H1 (cell line): ENCODE data around the gene ATP2C1. TPM values are rescaled to one million over a fixed set of nuclear protein-coding genes. Genes with fewer than 3 reads are reported as not detected.

Experiments
- BACH1 ChIP-seq: IDR thresholded peaks from 2 replicates; pipeline ENCODE4 v1.6.1; 2012; ENCODE audit warnings: low read length, improper control_type of control experiment
- RFX5 ChIP-seq: IDR thresholded peaks from 2 replicates; pipeline ENCODE4 v1.6.1; 2011; ENCODE audit warnings: low read depth, low read length, improper control_type of control experiment, borderline replicate concordance
- SP4 ChIP-seq: IDR thresholded peaks from 2 replicates; pipeline ENCODE4 v1.6.1; 2012; ENCODE audit warnings: low read length, inconsistent platforms
- SUZ12 ChIP-seq: fragments of 200-600 bp; sonication (generic); IDR thresholded peaks from 2 replicates; pipeline ENCODE4 v1.6.1; 2012; ENCODE audit warnings: mild to moderate bottlenecking, inconsistent platforms, low read length, moderate library complexity, mixed read lengths
- ZNF274 ChIP-seq: IDR thresholded peaks from 2 replicates; pipeline ENCODE4 v1.7.0; 2012; ENCODE audit warnings: low read length, borderline replicate concordance; ENCODE audit errors: extremely low read depth
- polyA plus RNA-seq, 7 experiments: library from polyadenylated mRNA; depleted of rRNA in 3 of 7; stranded (reverse) in 5 of 7; unstranded in 2 of 7; fragments of >200 nt in 5 of 7; fragments of 200-250 nt in 2 of 7; gene quantifications; 1 replicate in 5 of 7; 2 replicates in 1 of 7; 4 replicates in 1 of 7; pipeline versions ENCODE4 v1.2.1 to v1.2.3, GENCODE V29; 2011 to 2013; ENCODE audit warnings: missing spikeins in 2 of 7, mixed read lengths in 2 of 7
- total RNA-seq: library from RNA; stranded (reverse); fragmentation: NEBNext Ultra II Directional; extraction: Animal tissue kit (Norgen Biotek cat#: 25700); gene quantifications from 2 replicates; pipeline ENCODE4 v1.2.1, GENCODE V29; 2021
- TF ChIP-seq, protein P1 (sequence below): fragments of 300-600 bp; sonication (generic); IDR thresholded peaks from 2 replicates; pipeline ENCODE4 v1.7.1; 2012; ENCODE audit warnings: low read length, moderate library complexity, mild to moderate bottlenecking, inconsistent platforms; ENCODE audit not compliant: insufficient replicate concordance

ATP2C1 gene
- total and polyA plus RNA-seq, 2 of the 8 experiments (the other 6 are each of a cell fraction or from before 2014, with no cell fraction given): 50.7 to 68.5 TPM

DNA sequence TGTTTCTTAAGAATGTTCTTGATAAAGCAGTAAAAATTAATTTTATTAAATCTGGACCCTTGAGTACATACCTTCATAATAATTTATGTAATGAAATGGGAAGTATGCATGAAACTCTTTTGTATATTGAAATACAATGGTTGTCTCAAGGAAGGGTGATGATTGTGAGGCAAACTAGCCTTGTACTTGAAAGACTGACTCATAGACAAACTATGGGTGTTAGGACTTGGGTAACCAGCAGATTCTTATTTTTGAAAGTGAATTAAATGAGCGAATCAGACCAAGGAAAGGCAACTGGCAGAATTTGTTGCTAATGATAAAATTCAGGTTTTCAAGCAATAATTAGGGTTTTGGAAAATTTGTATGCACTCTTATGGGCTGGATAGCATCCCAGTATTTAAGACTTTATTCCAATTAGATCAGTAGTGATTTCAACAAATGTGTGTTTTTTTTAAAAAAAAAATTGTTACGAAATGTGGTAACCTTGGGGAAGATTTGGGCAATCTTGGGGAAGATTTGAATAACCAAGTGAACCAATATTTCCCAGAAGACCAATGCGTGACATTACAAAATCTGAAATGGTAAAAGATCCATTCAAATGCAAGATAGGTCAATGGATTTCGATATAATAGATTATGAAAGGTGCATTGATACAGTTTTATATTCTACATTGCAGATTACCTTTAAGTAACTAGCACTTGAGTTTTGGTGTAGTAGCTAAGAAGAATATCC is 42.0 kb downstream of the ATP2C1 start (continued):
- TF ChIP-seq, protein P1, sequence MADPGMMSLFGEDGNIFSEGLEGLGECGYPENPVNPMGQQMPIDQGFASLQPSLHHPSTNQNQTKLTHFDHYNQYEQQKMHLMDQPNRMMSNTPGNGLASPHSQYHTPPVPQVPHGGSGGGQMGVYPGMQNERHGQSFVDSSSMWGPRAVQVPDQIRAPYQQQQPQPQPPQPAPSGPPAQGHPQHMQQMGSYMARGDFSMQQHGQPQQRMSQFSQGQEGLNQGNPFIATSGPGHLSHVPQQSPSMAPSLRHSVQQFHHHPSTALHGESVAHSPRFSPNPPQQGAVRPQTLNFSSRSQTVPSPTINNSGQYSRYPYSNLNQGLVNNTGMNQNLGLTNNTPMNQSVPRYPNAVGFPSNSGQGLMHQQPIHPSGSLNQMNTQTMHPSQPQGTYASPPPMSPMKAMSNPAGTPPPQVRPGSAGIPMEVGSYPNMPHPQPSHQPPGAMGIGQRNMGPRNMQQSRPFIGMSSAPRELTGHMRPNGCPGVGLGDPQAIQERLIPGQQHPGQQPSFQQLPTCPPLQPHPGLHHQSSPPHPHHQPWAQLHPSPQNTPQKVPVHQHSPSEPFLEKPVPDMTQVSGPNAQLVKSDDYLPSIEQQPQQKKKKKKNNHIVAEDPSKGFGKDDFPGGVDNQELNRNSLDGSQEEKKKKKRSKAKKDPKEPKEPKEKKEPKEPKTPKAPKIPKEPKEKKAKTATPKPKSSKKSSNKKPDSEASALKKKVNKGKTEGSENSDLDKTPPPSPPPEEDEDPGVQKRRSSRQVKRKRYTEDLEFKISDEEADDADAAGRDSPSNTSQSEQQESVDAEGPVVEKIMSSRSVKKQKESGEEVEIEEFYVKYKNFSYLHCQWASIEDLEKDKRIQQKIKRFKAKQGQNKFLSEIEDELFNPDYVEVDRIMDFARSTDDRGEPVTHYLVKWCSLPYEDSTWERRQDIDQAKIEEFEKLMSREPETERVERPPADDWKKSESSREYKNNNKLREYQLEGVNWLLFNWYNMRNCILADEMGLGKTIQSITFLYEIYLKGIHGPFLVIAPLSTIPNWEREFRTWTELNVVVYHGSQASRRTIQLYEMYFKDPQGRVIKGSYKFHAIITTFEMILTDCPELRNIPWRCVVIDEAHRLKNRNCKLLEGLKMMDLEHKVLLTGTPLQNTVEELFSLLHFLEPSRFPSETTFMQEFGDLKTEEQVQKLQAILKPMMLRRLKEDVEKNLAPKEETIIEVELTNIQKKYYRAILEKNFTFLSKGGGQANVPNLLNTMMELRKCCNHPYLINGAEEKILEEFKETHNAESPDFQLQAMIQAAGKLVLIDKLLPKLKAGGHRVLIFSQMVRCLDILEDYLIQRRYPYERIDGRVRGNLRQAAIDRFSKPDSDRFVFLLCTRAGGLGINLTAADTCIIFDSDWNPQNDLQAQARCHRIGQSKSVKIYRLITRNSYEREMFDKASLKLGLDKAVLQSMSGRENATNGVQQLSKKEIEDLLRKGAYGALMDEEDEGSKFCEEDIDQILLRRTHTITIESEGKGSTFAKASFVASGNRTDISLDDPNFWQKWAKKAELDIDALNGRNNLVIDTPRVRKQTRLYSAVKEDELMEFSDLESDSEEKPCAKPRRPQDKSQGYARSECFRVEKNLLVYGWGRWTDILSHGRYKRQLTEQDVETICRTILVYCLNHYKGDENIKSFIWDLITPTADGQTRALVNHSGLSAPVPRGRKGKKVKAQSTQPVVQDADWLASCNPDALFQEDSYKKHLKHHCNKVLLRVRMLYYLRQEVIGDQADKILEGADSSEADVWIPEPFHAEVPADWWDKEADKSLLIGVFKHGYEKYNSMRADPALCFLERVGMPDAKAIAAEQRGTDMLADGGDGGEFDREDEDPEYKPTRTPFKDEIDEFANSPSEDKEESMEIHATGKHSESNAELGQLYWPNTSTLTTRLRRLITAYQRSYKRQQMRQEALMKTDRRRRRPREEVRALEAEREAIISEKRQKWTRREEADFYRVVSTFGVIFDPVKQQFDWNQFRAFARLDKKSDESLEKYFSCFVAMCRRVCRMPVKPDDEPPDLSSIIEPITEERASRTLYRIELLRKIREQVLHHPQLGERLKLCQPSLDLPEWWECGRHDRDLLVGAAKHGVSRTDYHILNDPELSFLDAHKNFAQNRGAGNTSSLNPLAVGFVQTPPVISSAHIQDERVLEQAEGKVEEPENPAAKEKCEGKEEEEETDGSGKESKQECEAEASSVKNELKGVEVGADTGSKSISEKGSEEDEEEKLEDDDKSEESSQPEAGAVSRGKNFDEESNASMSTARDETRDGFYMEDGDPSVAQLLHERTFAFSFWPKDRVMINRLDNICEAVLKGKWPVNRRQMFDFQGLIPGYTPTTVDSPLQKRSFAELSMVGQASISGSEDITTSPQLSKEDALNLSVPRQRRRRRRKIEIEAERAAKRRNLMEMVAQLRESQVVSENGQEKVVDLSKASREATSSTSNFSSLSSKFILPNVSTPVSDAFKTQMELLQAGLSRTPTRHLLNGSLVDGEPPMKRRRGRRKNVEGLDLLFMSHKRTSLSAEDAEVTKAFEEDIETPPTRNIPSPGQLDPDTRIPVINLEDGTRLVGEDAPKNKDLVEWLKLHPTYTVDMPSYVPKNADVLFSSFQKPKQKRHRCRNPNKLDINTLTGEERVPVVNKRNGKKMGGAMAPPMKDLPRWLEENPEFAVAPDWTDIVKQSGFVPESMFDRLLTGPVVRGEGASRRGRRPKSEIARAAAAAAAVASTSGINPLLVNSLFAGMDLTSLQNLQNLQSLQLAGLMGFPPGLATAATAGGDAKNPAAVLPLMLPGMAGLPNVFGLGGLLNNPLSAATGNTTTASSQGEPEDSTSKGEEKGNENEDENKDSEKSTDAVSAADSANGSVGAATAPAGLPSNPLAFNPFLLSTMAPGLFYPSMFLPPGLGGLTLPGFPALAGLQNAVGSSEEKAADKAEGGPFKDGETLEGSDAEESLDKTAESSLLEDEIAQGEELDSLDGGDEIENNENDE: no peak
- TF ChIP-seq ZNF274 (no peak), SP4 (no peak), RFX5 (no peak), BACH1 (no peak), SUZ12 (no peak)
